Measurements from ENCODE around the gene CCNYL1.
A peak's percentile ranks its signal among the peaks of the same experiment; 100 is the strongest.
"Not testable (repeated sequence)": the region's sequence is repeated elsewhere in the genome, so short reads cannot be mapped to it uniquely, and the experiment has no call there.

Gene CCNYL1

GRCh38 chr2:207710814-207711740, at the start of gene CCNYL1:
Gene CCNYL1 (plus strand): TSS chr2:207711640. CDS start chr2:207711897, 257 bp downstream.
- DNase-seq = peak; percentile 99

DNA sequence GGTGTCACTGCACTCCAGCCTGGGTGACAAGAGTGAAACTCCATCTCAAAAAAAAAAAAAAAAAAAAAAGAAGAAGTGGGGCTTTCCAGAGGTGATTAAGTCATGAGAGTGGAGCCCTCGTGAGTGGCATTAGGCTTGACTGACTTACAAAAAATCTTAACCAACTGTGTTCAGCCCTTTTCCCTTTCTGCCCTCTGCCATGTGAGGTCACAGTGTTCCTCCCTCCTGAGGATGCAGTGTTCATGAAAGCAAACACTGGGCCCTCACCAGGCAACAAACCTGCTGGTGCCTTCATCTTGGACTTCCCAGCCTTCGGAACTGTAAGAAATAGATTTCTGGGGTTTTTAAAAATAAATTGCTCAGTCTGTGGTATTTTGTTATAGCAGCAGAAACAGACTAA, 49.2 kb upstream of the CCNYL1 start:
- DNase-seq = no peak

DNA sequence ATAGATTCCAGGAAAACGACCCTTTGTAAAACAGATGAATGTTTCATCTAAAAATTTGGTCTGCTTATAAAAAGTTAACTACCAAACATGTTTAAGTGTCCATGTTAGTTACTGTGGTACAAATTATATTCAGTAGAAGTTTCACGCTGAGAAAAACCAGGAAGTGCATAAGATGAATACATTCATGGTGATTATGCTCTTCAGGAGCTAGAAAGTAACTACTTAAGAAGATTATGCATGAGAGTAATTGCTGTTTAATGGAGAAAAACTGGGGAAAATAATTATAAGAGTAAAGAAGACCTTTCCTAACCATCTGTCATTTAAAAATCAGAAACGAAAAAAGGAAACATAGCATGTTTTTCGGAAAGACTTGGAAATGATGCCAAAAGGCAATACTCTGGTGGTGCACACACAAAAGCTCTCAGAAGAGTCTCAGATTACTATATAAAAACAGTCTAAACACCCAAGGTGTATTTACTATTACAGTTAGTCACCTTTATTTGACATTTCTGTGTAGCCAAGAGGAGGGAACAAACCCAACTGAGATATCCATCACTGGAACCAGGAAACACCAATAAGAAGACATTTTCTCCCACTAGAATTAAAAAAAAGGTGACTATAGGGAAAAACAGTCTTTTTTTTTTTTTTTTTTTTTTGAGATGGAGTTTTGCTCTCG, 47.4 kb upstream of the CCNYL1 start:
- DNase-seq = no peak

GRCh38 chr2:207670887-207671286, 40.6 kb upstream of the CCNYL1 start:
- no peak for DNase-seq

DNA sequence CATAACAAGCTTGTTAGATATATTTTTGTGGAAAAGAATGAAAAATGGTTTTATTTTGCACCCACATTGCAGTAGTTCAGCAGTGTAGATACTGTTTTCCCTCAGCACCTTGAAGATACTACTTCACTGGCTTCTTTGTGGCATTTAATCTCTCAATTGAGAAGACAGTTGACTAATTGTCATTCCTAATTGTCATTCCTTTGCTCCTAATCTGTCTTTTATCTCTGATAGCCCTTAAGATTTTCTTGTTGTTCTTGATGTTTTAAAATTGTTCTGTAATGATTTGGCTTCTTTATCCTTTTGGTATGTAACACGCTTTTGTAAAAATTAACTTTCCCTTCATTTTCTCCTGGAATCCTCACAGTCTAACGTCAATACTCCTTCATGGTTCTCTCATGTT, 38.0 kb upstream of the CCNYL1 start:
- no peak for DNase-seq

- DNase-seq = no peak
Observed at GRCh38 chr2:207674266-207674774, 37.1 kb upstream of the CCNYL1 start.

- DNase-seq = no peak
Observed at GRCh38 chr2:207674826-207675225, 36.6 kb upstream of the CCNYL1 start.

DNA sequence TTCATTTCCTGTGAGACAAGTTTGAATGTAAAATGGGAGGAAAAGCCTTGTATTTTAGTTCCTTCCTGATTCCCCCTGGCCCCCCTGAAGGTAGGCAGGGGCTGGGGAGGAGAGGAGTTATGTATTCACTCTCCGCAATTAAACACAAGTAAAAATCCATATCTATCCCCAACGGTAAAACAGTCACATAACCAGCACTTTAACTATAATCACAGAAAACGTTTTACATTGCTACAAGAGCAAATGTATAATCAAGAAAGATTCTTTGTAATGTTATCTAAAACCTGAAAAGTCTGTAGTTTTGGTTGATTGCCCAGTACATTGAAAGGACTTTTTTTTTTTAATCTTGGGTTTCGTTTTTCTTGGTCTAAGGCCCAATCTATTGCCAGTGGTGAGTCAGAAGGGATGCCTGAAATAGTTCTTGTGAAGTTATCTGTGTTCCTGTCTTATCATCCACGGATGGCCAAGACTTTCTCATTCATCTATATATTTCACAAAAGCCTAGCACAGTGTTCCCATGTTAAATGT, 34.5 kb upstream of the CCNYL1 start:
- peak; percentile 25 for DNase-seq

DNA sequence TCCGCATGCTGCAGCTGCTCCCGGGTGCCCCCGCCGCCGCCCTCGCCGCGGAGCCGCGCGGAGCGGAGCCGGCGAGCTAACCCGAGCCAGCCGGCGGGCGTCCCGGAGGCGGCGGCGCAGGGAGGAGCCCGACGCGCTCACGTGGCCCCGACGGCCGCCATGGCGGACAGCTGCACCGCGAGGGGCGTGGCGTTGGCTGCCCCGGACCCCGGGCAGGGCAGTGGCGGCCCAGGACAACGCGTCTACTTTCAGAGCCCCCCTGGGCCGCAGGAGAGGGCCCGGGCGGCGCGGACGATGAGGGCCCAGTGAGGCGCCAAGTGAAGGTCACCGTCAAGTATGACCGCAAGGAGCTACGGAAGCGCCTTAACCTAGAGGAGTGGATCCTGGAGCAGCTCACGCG, 30.0 kb upstream of the CCNYL1 start:
- no peak for DNase-seq

DNA sequence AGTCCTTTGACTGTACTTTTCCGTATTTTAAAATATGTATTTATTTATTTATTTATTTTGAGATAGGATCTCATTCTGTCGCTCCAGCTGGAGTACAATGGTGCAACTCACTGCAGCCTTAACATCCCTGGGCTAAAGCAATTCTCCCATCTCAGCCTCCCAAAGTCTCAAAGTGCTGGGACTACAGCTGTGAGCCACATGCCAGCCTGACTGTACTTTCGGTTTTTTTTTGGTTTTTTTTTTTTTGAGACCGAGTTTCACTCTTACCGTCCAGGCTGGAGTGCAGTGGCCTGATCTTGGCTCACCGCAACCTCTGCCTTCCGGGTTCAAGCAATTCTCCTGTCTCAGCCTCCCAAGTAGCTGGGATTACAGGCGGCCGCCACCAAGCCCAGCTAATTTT, 28.9 kb upstream of the CCNYL1 start:
- DNase-seq = no peak

- no peak for DNase-seq
Observed at GRCh38 chr2:207683438-207683837, 28.0 kb upstream of the CCNYL1 start.

DNA sequence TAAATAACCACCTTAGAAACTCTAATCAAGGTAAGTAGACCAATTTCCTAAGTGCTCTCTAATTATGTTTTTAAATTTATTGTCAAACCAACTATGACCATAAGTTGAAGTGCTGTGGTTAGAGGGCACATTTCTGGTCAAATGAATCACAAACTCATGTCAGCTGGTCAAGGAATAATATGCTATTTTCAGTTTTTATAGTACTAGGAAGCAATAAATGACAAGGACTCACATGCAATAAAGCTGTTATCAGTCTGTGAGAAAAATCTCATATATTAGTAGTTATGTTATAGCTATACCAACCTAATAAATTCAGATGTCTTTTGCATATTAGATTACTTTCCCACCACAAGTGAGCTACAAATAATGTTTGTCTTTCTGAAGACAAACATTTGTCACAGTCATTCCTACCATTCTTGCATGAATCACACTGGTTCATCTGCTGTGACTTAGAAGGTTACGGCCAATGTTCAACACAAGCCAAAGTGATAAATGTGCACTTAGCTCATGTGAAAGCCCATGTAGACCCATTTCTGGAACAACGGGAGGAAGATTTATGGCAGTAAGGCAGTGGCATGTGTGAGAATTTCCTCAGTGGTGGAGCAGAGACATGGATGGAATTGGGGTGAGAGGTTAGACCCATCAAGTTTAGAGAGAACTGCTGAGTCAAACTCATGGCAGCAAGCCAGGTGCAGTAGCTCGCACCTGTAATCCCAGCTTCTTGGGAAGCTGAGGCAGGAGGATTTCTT, 27.4 kb upstream of the CCNYL1 start:
- peak; percentile 43 for DNase-seq

DNA sequence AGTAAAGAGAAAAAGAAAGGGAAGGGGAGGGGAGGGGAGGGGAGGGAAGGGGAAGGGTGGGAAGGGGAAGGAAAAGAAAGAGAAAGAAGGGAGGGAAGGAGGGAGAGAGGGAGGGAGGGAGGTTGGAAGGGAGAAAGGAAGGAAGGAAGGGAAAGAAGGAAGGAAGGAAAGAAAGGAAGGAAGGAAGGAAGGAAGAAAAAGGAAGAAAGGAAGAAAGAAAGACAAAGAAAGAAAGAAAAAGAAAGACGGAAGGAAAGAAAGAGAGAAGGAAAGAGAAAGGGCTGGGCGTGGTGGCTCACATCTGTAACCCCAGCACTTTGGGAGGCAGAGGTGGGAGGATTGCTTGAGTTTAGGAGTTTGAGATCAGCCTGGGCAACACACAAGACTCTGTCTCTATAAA, 24.6 kb upstream of the CCNYL1 start:
- no peak for DNase-seq

GRCh38 chr2:207688597-207688996, 22.8 kb upstream of the CCNYL1 start:
- DNase-seq = no peak

- DNase-seq = not testable (repeated sequence)
Observed at GRCh38 chr2:207690845-207691461, 20.5 kb upstream of the CCNYL1 start.

- DNase-seq = no peak
Observed at GRCh38 chr2:207692206-207693065, 19.0 kb upstream of the CCNYL1 start.

GRCh38 chr2:207693641-207694249, 17.7 kb upstream of the CCNYL1 start:
- DNase-seq = no peak

- DNase-seq = no peak
Observed at GRCh38 chr2:207694811-207695281, 16.6 kb upstream of the CCNYL1 start.

- DNase-seq = no peak
Observed at GRCh38 chr2:207695293-207695692, 16.1 kb upstream of the CCNYL1 start.

DNA sequence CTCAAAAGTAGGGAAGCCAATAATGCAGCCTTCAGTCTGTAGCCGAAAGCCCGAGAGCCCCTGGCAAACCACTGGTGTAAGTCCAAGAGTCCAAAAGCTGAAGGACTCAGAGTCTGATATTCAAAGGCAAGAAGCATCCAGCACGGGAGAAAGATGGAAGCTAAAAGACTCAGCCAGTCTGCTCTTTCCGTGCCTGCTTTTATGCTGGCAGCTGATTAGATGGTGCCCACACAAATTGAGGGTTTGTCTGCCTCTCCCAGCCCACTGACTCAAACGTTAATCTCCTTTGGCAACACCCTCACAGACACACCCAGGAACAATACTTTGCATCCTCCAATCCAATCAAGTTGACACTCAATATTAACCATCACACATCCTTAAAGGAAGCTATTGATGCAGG, 14.5 kb upstream of the CCNYL1 start:
- not testable (repeated sequence) for DNase-seq

GRCh38 chr2:207697411-207697810, 14.0 kb upstream of the CCNYL1 start:
- DNase-seq = no peak

Data from T1000 (cell line).